Naive B cell (primary cell): ENCODE results near the gene RCAN2. TPM values are rescaled to one million over a fixed set of nuclear protein-coding genes. Genes with fewer than 3 reads are reported as not detected.
A peak's percentile ranks its signal among the peaks of the same experiment; 100 is the strongest.

Source experiments
- ATAC-seq, 2 donors: fragments of 150-1000 bp; cut with Tn5 transposase; 2 replicates each; pipeline ENCODE4 v1.10.0; 2021; ENCODE audit warnings: low read depth in 2 of 2, mild to moderate bottlenecking in 2 of 2, moderate library complexity in 2 of 2
- DNase-seq: peaks from one replicate; pipeline ENCODE4 v3.0.0; 2022
- H3K27ac Mint-ChIP-seq, 6 donors: one replicate each; pipeline ENCODE4 v1.8.0; 2020 to 2022; ENCODE audit warnings: mild to moderate bottlenecking in 6 of 6, mixed read lengths in 6 of 6, moderate library complexity in 5 of 6, inconsistent platforms in 2 of 6
- H3K27me3 Mint-ChIP-seq, 3 donors: one replicate each; pipeline ENCODE4 v1.8.0; 2021 to 2022; ENCODE audit warnings: mixed read lengths in 3 of 3, mild to moderate bottlenecking in 1 of 3
- H3K36me3 Mint-ChIP-seq, 2 donors: one replicate each; pipeline ENCODE4 v1.8.0; 2020 to 2022; ENCODE audit warnings: mixed read lengths in 2 of 2, inconsistent platforms in 1 of 2, mild to moderate bottlenecking in 1 of 2
- H3K4me1 Mint-ChIP-seq, 3 donors: one replicate each; pipeline ENCODE4 v1.8.0; 2020 to 2022; ENCODE audit warnings: mixed read lengths in 3 of 3, inconsistent platforms in 1 of 3, mild to moderate bottlenecking in 1 of 3, moderate library complexity in 1 of 3
- H3K4me3 Mint-ChIP-seq, 8 donors: one replicate each; pipeline ENCODE4 v1.8.0; 2020 to 2022; ENCODE audit warnings: mild to moderate bottlenecking in 8 of 8, mixed read lengths in 8 of 8, moderate library complexity in 8 of 8, inconsistent platforms in 2 of 8
- H3K9me3 Mint-ChIP-seq, 7 donors: one replicate each; pipeline ENCODE4 v1.8.0; 2020 to 2022; ENCODE audit warnings: mixed read lengths in 7 of 7, mild to moderate bottlenecking in 5 of 7, inconsistent platforms in 2 of 7, moderate library complexity in 1 of 7
- polyA plus RNA-seq, 6 donors: library from polyadenylated mRNA; unstranded; fragments of 300-500 nt; fragmentation: Illumina TruSeq; gene quantifications; one replicate each; pipeline ENCODE4 v1.2.3, GENCODE V29; 2021; ENCODE audit warnings: low read depth in 6 of 6

The RCAN2 gene
- polyA plus RNA-seq, 6 donors from 2014 or later, result 0.20 TPM; not detected in 5

GRCh38 chr6:46476301-46476700, 14.9 kb downstream of the RCAN2 start:
- no peak for DNase-seq
- H3K4me3 Mint-ChIP-seq, result no peak overlapping the region
- H3K27ac Mint-ChIP-seq, result no peak overlapping the region
- no peak for ATAC-seq
- H3K36me3 Mint-ChIP-seq, result no peaks in the 10 kb centered on the region
- no peaks in the 10 kb centered on the region for H3K4me1 Mint-ChIP-seq
- H3K27me3 Mint-ChIP-seq, result peaks cover 19 to 29% (median 26%) of the 10 kb centered on the region in 3 donors
- H3K9me3 Mint-ChIP-seq, result peaks cover 0 to 2% (median 0%) of the 10 kb centered on the region in 7 donors

GRCh38 chr6:46473881-46474280, 17.4 kb downstream of the RCAN2 start:
- no peak overlapping the region for H3K4me3 Mint-ChIP-seq
- H3K36me3 Mint-ChIP-seq, result no peaks in the 10 kb centered on the region
- H3K9me3 Mint-ChIP-seq, result peaks cover 0 to 2% (median 0%) of the 10 kb centered on the region in 7 donors
- H3K27ac Mint-ChIP-seq, result no peak overlapping the region
- DNase-seq (no peak), ATAC-seq (no peak)
- no peaks in the 10 kb centered on the region for H3K4me1 Mint-ChIP-seq
- peaks cover 17 to 37% (median 25%) of the 10 kb centered on the region in 3 donors for H3K27me3 Mint-ChIP-seq

- ATAC-seq (no peak), DNase-seq (no peak)
- Mint-ChIP-seq H3K9me3 (peaks cover 0 to 2% (median 0%) of the 10 kb centered on the region in 7 donors), H3K4me1 (no peaks in the 10 kb centered on the region), H3K4me3 (peak overlapping the region in 1 of 8 donors; percentile 7), H3K27me3 (peaks cover 18 to 37% (median 24%) of the 10 kb centered on the region in 3 donors), H3K27ac (no peak overlapping the region), H3K36me3 (no peaks in the 10 kb centered on the region)
Measured at GRCh38 chr6:46472243-46472642, 19.0 kb downstream of the RCAN2 start.

- peaks cover 16 to 27% (median 18%) of the 10 kb centered on the region in 3 donors for H3K27me3 Mint-ChIP-seq
- peaks cover 0 to 2% (median 0%) of the 10 kb centered on the region in 7 donors for H3K9me3 Mint-ChIP-seq
- DNase-seq (no peak), ATAC-seq (no peak)
- no peaks in the 10 kb centered on the region for H3K4me1 Mint-ChIP-seq
- H3K36me3 Mint-ChIP-seq, result no peaks in the 10 kb centered on the region
- no peak overlapping the region for H3K27ac Mint-ChIP-seq
- H3K4me3 Mint-ChIP-seq, result no peak overlapping the region
Measured at GRCh38 chr6:46469021-46469420, 22.2 kb downstream of the RCAN2 start.

- Mint-ChIP-seq H3K27me3 (peaks cover 12 to 22% (median 18%) of the 10 kb centered on the region in 3 donors), H3K4me3 (no peak overlapping the region), H3K36me3 (no peaks in the 10 kb centered on the region), H3K4me1 (no peaks in the 10 kb centered on the region), H3K9me3 (peaks cover 0 to 2% (median 0%) of the 10 kb centered on the region in 7 donors), H3K27ac (no peak overlapping the region)
- no peak for DNase-seq
- ATAC-seq, result no peak
Measured at GRCh38 chr6:46468403-46469010, 22.7 kb downstream of the RCAN2 start.

GRCh38 chr6:46466570-46466969, 24.7 kb downstream of the RCAN2 start:
- Mint-ChIP-seq H3K27ac (peak overlapping the region in 1 of 6 donors; percentile 70), H3K27me3 (peaks cover 8 to 23% (median 14%) of the 10 kb centered on the region in 3 donors)

GRCh38 chr6:46465294-46466165, 25.7 kb downstream of the RCAN2 start:
- no peak for DNase-seq
- Mint-ChIP-seq H3K27ac (no peak overlapping the region), H3K27me3 (peaks cover 0 to 16% (median 15%) of the 10 kb centered on the region in 3 donors), H3K9me3 (peaks cover 0 to 2% (median 0%) of the 10 kb centered on the region in 7 donors), H3K4me1 (no peaks in the 10 kb centered on the region), H3K36me3 (no peaks in the 10 kb centered on the region), H3K4me3 (no peak overlapping the region)
- no peak for ATAC-seq

More at GRCh38 chr6:46466570-46466969, 24.7 kb downstream of the RCAN2 start:
- H3K4me1 Mint-ChIP-seq, result no peaks in the 10 kb centered on the region
- no peaks in the 10 kb centered on the region for H3K36me3 Mint-ChIP-seq
- ATAC-seq, result no peak
- DNase-seq, result no peak
- no peak overlapping the region for H3K4me3 Mint-ChIP-seq
- H3K9me3 Mint-ChIP-seq, result peaks cover 0 to 2% (median 0%) of the 10 kb centered on the region in 7 donors

GRCh38 chr6:46456297-46456696, 35.0 kb downstream of the RCAN2 start:
- H3K27me3 Mint-ChIP-seq, result peaks cover 22 to 23% (median 22%) of the 10 kb centered on the region in 3 donors
- H3K4me1 Mint-ChIP-seq, result no peaks in the 10 kb centered on the region
- no peak overlapping the region for H3K27ac Mint-ChIP-seq
- H3K36me3 Mint-ChIP-seq, result no peaks in the 10 kb centered on the region
- ATAC-seq (no peak), DNase-seq (no peak)
- H3K4me3 Mint-ChIP-seq, result no peak overlapping the region
- H3K9me3 Mint-ChIP-seq, result no peaks in the 10 kb centered on the region

- no peaks in the 10 kb centered on the region for H3K36me3 Mint-ChIP-seq
Measured at GRCh38 chr6:46454691-46455090, 36.6 kb downstream of the RCAN2 start.

GRCh38 chr6:46453741-46454316, 37.4 kb downstream of the RCAN2 start:
- no peak overlapping the region for H3K27ac Mint-ChIP-seq
- no peak overlapping the region for H3K4me3 Mint-ChIP-seq
- H3K27me3 Mint-ChIP-seq, result peaks cover 22 to 29% (median 23%) of the 10 kb centered on the region in 3 donors
- no peaks in the 10 kb centered on the region for H3K4me1 Mint-ChIP-seq
- no peak for ATAC-seq
- DNase-seq, result no peak
- H3K36me3 Mint-ChIP-seq, result no peaks in the 10 kb centered on the region
- H3K9me3 Mint-ChIP-seq, result peaks cover 0 to 18% (median 4%) of the 10 kb centered on the region in 7 donors

More at GRCh38 chr6:46454691-46455090, 36.6 kb downstream of the RCAN2 start:
- DNase-seq (no peak), ATAC-seq (no peak)
- peaks cover 22 to 29% (median 28%) of the 10 kb centered on the region in 3 donors for H3K27me3 Mint-ChIP-seq
- H3K4me3 Mint-ChIP-seq, result no peak overlapping the region
- no peaks in the 10 kb centered on the region for H3K4me1 Mint-ChIP-seq
- no peak overlapping the region for H3K27ac Mint-ChIP-seq
- H3K9me3 Mint-ChIP-seq, result peaks cover 0 to 10% (median 3%) of the 10 kb centered on the region in 7 donors

- no peak overlapping the region for H3K27ac Mint-ChIP-seq
- DNase-seq (no peak), ATAC-seq (no peak)
- H3K9me3 Mint-ChIP-seq, result peaks cover 0 to 24% (median 6%) of the 10 kb centered on the region in 7 donors
- H3K4me1 Mint-ChIP-seq, result no peaks in the 10 kb centered on the region
- peaks cover 21 to 29% (median 24%) of the 10 kb centered on the region in 3 donors for H3K27me3 Mint-ChIP-seq
- H3K36me3 Mint-ChIP-seq, result no peaks in the 10 kb centered on the region
- no peak overlapping the region for H3K4me3 Mint-ChIP-seq
Measured at GRCh38 chr6:46453216-46453615, 38.0 kb downstream of the RCAN2 start.

- Mint-ChIP-seq H3K27ac (no peak overlapping the region), H3K27me3 (peaks cover 13 to 27% (median 26%) of the 10 kb centered on the region in 3 donors), H3K4me1 (no peaks in the 10 kb centered on the region), H3K36me3 (peaks cover 0 to 5% of the 10 kb centered on the region in 2 donors), H3K9me3 (peaks cover 3 to 31% (median 9%) of the 10 kb centered on the region in 7 donors), H3K4me3 (no peak overlapping the region)
- no peak for DNase-seq
- ATAC-seq, result no peak
Measured at GRCh38 chr6:46452312-46452917, 38.8 kb downstream of the RCAN2 start.

- no peak for ATAC-seq
- no peaks in the 10 kb centered on the region for H3K4me1 Mint-ChIP-seq
- peaks cover 6 to 42% (median 9%) of the 10 kb centered on the region in 7 donors for H3K9me3 Mint-ChIP-seq
- H3K27me3 Mint-ChIP-seq, result peaks cover 6 to 27% (median 23%) of the 10 kb centered on the region in 3 donors
- H3K27ac Mint-ChIP-seq, result no peak overlapping the region
- no peak overlapping the region for H3K4me3 Mint-ChIP-seq
- no peak for DNase-seq
- H3K36me3 Mint-ChIP-seq, result peaks cover 0 to 12% of the 10 kb centered on the region in 2 donors
Measured at GRCh38 chr6:46451343-46451742, 39.9 kb downstream of the RCAN2 start.
